Uterus (tissue), 4 donors: ENCODE measurements around the gene KLK7. TPM values are rescaled to one million over a fixed set of nuclear protein-coding genes. Genes with fewer than 3 reads are reported as not detected.

Source experiments
- DNase-seq, 2 donors: peaks; one replicate each; pipeline ENCODE4 v3.0.0-alpha.2; 2019 to 2020
- H3K27ac ChIP-seq, 2 donors: fragments of 200-600 bp; sonication (generic); 1 replicate in 1 of 2; 2 replicates in 1 of 2; pipeline ENCODE4 v1.5.1; 2016 to 2018
- H3K27me3 ChIP-seq, 2 donors: fragments of 200-600 bp; sonication (generic); one replicate each; pipeline ENCODE4 v1.5.1; 2018 to 2019; ENCODE audit warnings: control low read depth in 1 of 2
- H3K36me3 ChIP-seq, 2 donors: fragments of 200-600 bp; sonication (generic); one replicate each; pipeline ENCODE4 v1.5.1; 2019; ENCODE audit warnings: control low read depth in 1 of 2
- H3K4me1 ChIP-seq, 2 donors: fragments of 200-600 bp; sonication (generic); one replicate each; pipeline ENCODE4 v1.5.1; 2018 to 2019; ENCODE audit warnings: control low read depth in 1 of 2
- H3K4me3 ChIP-seq, 2 donors: fragments of 200-600 bp; sonication (generic); 1 replicate in 1 of 2; 2 replicates in 1 of 2; pipeline ENCODE4 v1.5.1; 2018 to 2019; ENCODE audit warnings: mild to moderate bottlenecking in 1 of 2
- H3K9me3 ChIP-seq, 2 donors: fragments of 200-600 bp; sonication (generic); one replicate each; pipeline ENCODE4 v1.5.1; 2019; ENCODE audit warnings: control low read depth in 1 of 2
- CTCF ChIP-seq, 4 experiments: fragments of 200-600 bp in 2 of 4; fragments of 450-650 bp in 2 of 4; sonication (generic) in 2 of 4; IDR thresholded peaks; one replicate each; pipeline ENCODE4 v1.5.1; 2016 to 2019; ENCODE audit warnings: antibody characterized with exemption in 4 of 4, mild to moderate bottlenecking in 2 of 4, moderate library complexity in 1 of 4
- POLR2A ChIP-seq, 2 donors: fragments of 450-650 bp; IDR thresholded peaks; one replicate each; pipeline ENCODE4 v1.6.1; 2016; ENCODE audit warnings: antibody characterized with exemption in 2 of 2, mild to moderate bottlenecking in 1 of 2, moderate library complexity in 1 of 2
- intact Hi-C: fragments of 100-400 bp; cut with DNase I; formaldehyde crosslinking; loops from one replicate; pipeline ENCODE4 v1.15.1; 2023; ENCODE audit warnings: low total_unique reads
- total RNA-seq, 4 donors: library from RNA; depleted of rRNA in 3 of 4; stranded (reverse); fragments of >200 nt in 3 of 4; gene quantifications; one replicate each; pipeline versions ENCODE4 v1.1.0 to v1.2.4, GENCODE V29; 2014 to 2023
- donor health status: DM: yes; HTN: yes; CAD: no.

KLK7 gene
- total RNA-seq, 4 donors from 2014 or later: 0.14 to 1.1 TPM; not detected in 2

- TF ChIP-seq POLR2A (IDR thresholded peaks at IDR 0.05) (no peak), CTCF (IDR thresholded peaks at IDR 0.05) (no peak)
- no peak overlapping the region for H3K27ac ChIP-seq
- no peak overlapping the region for H3K4me3 ChIP-seq
- no peaks in the 10 kb centered on the region for H3K36me3 ChIP-seq
- H3K27me3 ChIP-seq: peaks cover 0 to 12% of the 10 kb centered on the region in 2 donors
- no peaks in the 10 kb centered on the region for H3K4me1 ChIP-seq
- H3K9me3 ChIP-seq: no peaks in the 10 kb centered on the region
- intact Hi-C loops: no loop called here
- DNase-seq: no peak
Measured at GRCh38 chr19:51005248-51005647, 21.5 kb upstream of the KLK7 start.

- intact Hi-C loops: no loop called here
- no peak for DNase-seq
- no peaks in the 10 kb centered on the region for H3K9me3 ChIP-seq
- no peaks in the 10 kb centered on the region for H3K36me3 ChIP-seq
- H3K4me3 ChIP-seq: no peak overlapping the region
- H3K27me3 ChIP-seq: peaks cover 0 to 12% of the 10 kb centered on the region in 2 donors
- TF ChIP-seq CTCF (IDR thresholded peaks at IDR 0.05): no peak
- no peak for TF ChIP-seq POLR2A (IDR thresholded peaks at IDR 0.05)
- H3K4me1 ChIP-seq: no peaks in the 10 kb centered on the region
- H3K27ac ChIP-seq: no peak overlapping the region
Measured at GRCh38 chr19:51003316-51003715, 19.6 kb upstream of the KLK7 start.

GRCh38 chr19:51002542-51003311 lies 19.0 kb upstream of the KLK7 start:
- DNase-seq: no peak
- no peaks in the 10 kb centered on the region for H3K9me3 ChIP-seq
- no peaks in the 10 kb centered on the region for H3K4me1 ChIP-seq
- TF ChIP-seq CTCF (IDR thresholded peaks at IDR 0.05) (no peak), POLR2A (IDR thresholded peaks at IDR 0.05) (peak in 1 of 2 donors; percentile 19)
- no peaks in the 10 kb centered on the region for H3K36me3 ChIP-seq
- intact Hi-C loops: no loop called here
- H3K27ac ChIP-seq: no peak overlapping the region
- no peak overlapping the region for H3K4me3 ChIP-seq
- H3K27me3 ChIP-seq: peaks cover 0 to 12% of the 10 kb centered on the region in 2 donors

GRCh38 chr19:51002089-51002532 lies 18.4 kb upstream of the KLK7 start:
- DNase-seq: no peak

More at GRCh38 chr19:51002089-51002532, 18.4 kb upstream of the KLK7 start:
- H3K4me1 ChIP-seq: no peaks in the 10 kb centered on the region
- intact Hi-C loops: no loop called here
- H3K4me3 ChIP-seq: no peak overlapping the region
- no peaks in the 10 kb centered on the region for H3K9me3 ChIP-seq
- TF ChIP-seq CTCF (IDR thresholded peaks at IDR 0.05) (no peak), POLR2A (IDR thresholded peaks at IDR 0.05) (no peak)
- H3K27ac ChIP-seq: no peak overlapping the region
- H3K36me3 ChIP-seq: no peaks in the 10 kb centered on the region
- peaks cover 0 to 12% of the 10 kb centered on the region in 2 donors for H3K27me3 ChIP-seq
